Measurements from ENCODE around the gene NUP107. TPM values are rescaled to one million over a fixed set of nuclear protein-coding genes. Genes with fewer than 3 reads are reported as not detected.

The NUP107 gene
- total and polyA plus RNA-seq, 7 donors = 9.2 to 22.8 (median 19.8) TPM

- Histone ChIP-seq H3K36me3 (ENCODE audit: insufficient read depth in 1 of 2, low read depth in 1 of 2) (peaks cover 0 to 26% of the 10 kb centered on the region in 2 donors), H3K27ac (peak overlapping the region; percentile 76), H3K4me1 (peaks cover 11% of the 10 kb centered on the region), H3K9me3 (no peaks in the 10 kb centered on the region), H3K27me3 (ENCODE audit: insufficient read depth in 3 of 3, low read length in 2 of 3) (no peaks in the 10 kb centered on the region), H3K4me3 (peak overlapping the region; percentile 85)
- peak in 1 of 4 donors; percentile 6 for ATAC-seq
- no peak for DNase-seq
- TF ChIP-seq CTCF (IDR thresholded peaks at IDR 0.05) = no peak
- 39 to 48% (median 39%) methylated on average over 9 of the region's 9 CpGs for WGBS, 3 donors
- intact Hi-C loops (cut with DNase I) = loop anchor here (5.0 to 10.0 kb wide), 2 partner anchors 62 to 521 kb away; partner anchors contain the start of genes MDM2 (in 2 of the 2) and IL26 (in 1 of the 2)
Observed at GRCh38 chr12:68745376-68745903, 58.7 kb downstream of the NUP107 start.

- Histone ChIP-seq H3K27me3 (ENCODE audit: insufficient read depth in 3 of 3, low read length in 2 of 3) (no peaks in the 10 kb centered on the region), H3K4me3 (peak within 1 kb of the TSS; percentile 85), H3K9me3 (no peaks in the 10 kb centered on the region), H3K27ac (peak within 1 kb of the TSS; percentile 76), H3K36me3 (ENCODE audit: insufficient read depth in 1 of 2, low read depth in 1 of 2) (peaks cover 0 to 26% of the 10 kb centered on the region in 2 donors), H3K4me1 (peaks cover 17% of the 10 kb centered on the region)
- WGBS, 3 donors = 0% methylated on average over 37 to 52 of the region's 52 CpGs
- peak; percentile 99 to 100 (median 100) for ATAC-seq
- no peak for TF ChIP-seq CTCF (IDR thresholded peaks at IDR 0.05)
- peak; percentile 94 to 97 for DNase-seq
- intact Hi-C loops (cut with DNase I) = loop anchor here (5.0 to 10.0 kb wide), 2 partner anchors 61 to 521 kb away; partner anchors contain the start of genes MDM2 (in 2 of the 2) and IL26 (in 1 of the 2)
Observed at GRCh38 chr12:68745904-68746571, 59.3 kb downstream of the NUP107 start, which contains the start of gene SLC35E3. Gene SLC35E3, plus strand, starts transcription at chr12:68746176. Its CDS starts 202 bp downstream, at chr12:68746378.

GRCh38 chr12:68746572-68747180 is 59.9 kb downstream of the NUP107 start:
- peak; percentile 65 to 76 for DNase-seq
- WGBS, 3 donors = 6 to 8% (median 7%) methylated on average over 15 of the region's 15 CpGs
- ATAC-seq = peak; percentile 38 to 67 (median 52)
- no peaks in the 10 kb centered on the region for H3K9me3 ChIP-seq
- H3K4me3 ChIP-seq = peak overlapping the region; percentile 85
- H3K4me1 ChIP-seq = peaks cover 17% of the 10 kb centered on the region
- H3K27me3 ChIP-seq (ENCODE audit: insufficient read depth in 3 of 3, low read length in 2 of 3) = no peaks in the 10 kb centered on the region
- H3K36me3 ChIP-seq (ENCODE audit: insufficient read depth in 1 of 2, low read depth in 1 of 2) = peaks cover 0 to 24% of the 10 kb centered on the region in 2 donors
- H3K27ac ChIP-seq = peak overlapping the region; percentile 76
- TF ChIP-seq CTCF (IDR thresholded peaks at IDR 0.05) = no peak
- intact Hi-C loops (cut with DNase I) = loop anchor here (5.0 to 10.0 kb wide), 2 partner anchors 61 to 522 kb away; partner anchors contain the start of genes MDM2 (in 2 of the 2) and IL26 (in 1 of the 2)

GRCh38 chr12:68749443-68749842 is 62.7 kb downstream of the NUP107 start:
- WGBS, 3 donors = 89 to 95% (median 89%) methylated on average over 3 of the region's 3 CpGs
- DNase-seq (no peak), ATAC-seq (no peak)
- Histone ChIP-seq H3K9me3 (no peaks in the 10 kb centered on the region), H3K36me3 (ENCODE audit: insufficient read depth in 1 of 2, low read depth in 1 of 2) (peaks cover 0 to 32% of the 10 kb centered on the region in 2 donors), H3K4me1 (peaks cover 17% of the 10 kb centered on the region), H3K27ac (no peak overlapping the region), H3K4me3 (no peak overlapping the region), H3K27me3 (ENCODE audit: insufficient read depth in 3 of 3, low read length in 2 of 3) (no peaks in the 10 kb centered on the region)
- TF ChIP-seq CTCF (IDR thresholded peaks at IDR 0.05) = no peak
- intact Hi-C loops (cut with DNase I) = loop anchor here (5.0 to 10.0 kb wide), 2 partner anchors 58 to 525 kb away; partner anchors contain the start of genes MDM2 (in 2 of the 2) and IL26 (in 1 of the 2)
